A549 (cell line): Measurements from ENCODE around the gene PMFBP1.

Source experiments
- BHLHE40 ChIP-seq: IDR thresholded peaks from 2 replicates; pipeline ENCODE4 v1.6.1; 2012; ENCODE audit warnings: low read depth, low read length, inconsistent platforms
- CHD4 ChIP-seq: fragments of 200-600 bp; sonication (generic); IDR thresholded peaks from 2 replicates; pipeline ENCODE4 v1.6.1; 2016; ENCODE audit warnings: antibody characterized with exemption, mild to moderate bottlenecking, borderline replicate concordance
- GATA3 ChIP-seq: IDR thresholded peaks from 2 replicates; pipeline ENCODE4 v1.6.1; 2012; ENCODE audit warnings: borderline replicate concordance
- POLR2A ChIP-seq: IDR thresholded peaks from 2 replicates; pipeline ENCODE4 v1.6.1; 2012; ENCODE audit warnings: mild to moderate bottlenecking, low read length
- POLR2AphosphoS2 ChIP-seq: conservative IDR thresholded peaks from 2 replicates; pipeline ENCODE4 v1.6.1; 2012; ENCODE audit warnings: low read length, improper control_type of control experiment, inconsistent platforms
- RFX5 ChIP-seq: fragments of 450-650 bp; IDR thresholded peaks from 2 replicates; pipeline ENCODE4 v1.7.1; 2014; ENCODE audit warnings: antibody characterized with exemption, mild to moderate bottlenecking, moderate library complexity
- SMC3 ChIP-seq: fragments of >200 bp; sonication (Bioruptor Twin); formaldehyde crosslinking; IDR thresholded peaks from 3 replicates; pipeline ENCODE4 v1.6.1; 2018; ENCODE audit warnings: inconsistent platforms
- TF ChIP-seq, protein P1 (sequence below): fragments of >200 bp; sonication (Bioruptor Twin); formaldehyde crosslinking; IDR thresholded peaks from 3 replicates; pipeline ENCODE4 v1.5.1; 2016
- TF ChIP-seq, protein P2 (sequence below): fragments of 150-350 bp; IDR thresholded peaks from 2 replicates; pipeline ENCODE4 v1.6.1; 2014; ENCODE audit warnings: low read depth, mild to moderate bottlenecking, low read length

DNA sequence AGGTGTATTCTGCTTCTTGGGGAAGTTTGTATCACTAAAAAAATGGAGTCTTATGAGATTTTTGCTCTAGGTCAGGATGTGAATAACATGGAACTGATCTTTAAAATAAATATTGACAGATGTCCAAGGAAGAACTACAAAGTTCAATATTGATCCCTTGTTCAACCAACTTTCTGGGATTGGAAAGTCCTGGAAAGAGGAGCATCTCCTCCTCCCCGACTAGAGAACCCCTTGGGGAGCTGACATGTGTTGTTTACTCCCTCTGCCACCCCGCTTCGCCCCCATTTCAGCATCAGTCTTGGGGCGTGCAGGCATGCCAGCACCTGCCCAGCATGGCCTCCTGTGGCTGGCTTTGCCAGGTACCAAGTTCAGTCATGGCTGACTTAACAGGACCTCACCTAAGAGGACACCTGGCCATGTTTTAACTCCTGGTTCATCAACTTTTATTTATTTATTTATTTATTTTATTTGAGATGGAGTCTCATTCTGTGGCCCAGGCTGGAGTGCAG is 33.8 kb downstream of the PMFBP1 start:
- TF ChIP-seq, protein P1, sequence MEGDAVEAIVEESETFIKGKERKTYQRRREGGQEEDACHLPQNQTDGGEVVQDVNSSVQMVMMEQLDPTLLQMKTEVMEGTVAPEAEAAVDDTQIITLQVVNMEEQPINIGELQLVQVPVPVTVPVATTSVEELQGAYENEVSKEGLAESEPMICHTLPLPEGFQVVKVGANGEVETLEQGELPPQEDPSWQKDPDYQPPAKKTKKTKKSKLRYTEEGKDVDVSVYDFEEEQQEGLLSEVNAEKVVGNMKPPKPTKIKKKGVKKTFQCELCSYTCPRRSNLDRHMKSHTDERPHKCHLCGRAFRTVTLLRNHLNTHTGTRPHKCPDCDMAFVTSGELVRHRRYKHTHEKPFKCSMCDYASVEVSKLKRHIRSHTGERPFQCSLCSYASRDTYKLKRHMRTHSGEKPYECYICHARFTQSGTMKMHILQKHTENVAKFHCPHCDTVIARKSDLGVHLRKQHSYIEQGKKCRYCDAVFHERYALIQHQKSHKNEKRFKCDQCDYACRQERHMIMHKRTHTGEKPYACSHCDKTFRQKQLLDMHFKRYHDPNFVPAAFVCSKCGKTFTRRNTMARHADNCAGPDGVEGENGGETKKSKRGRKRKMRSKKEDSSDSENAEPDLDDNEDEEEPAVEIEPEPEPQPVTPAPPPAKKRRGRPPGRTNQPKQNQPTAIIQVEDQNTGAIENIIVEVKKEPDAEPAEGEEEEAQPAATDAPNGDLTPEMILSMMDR: no peak
- TF ChIP-seq POLR2A: no peak
- TF ChIP-seq GATA3: no peak
- TF ChIP-seq RFX5: no peak
- no peak for TF ChIP-seq SMC3
- no peak for TF ChIP-seq POLR2AphosphoS2
- no peak for TF ChIP-seq BHLHE40
- TF ChIP-seq CHD4: no peak
- TF ChIP-seq, protein P2, sequence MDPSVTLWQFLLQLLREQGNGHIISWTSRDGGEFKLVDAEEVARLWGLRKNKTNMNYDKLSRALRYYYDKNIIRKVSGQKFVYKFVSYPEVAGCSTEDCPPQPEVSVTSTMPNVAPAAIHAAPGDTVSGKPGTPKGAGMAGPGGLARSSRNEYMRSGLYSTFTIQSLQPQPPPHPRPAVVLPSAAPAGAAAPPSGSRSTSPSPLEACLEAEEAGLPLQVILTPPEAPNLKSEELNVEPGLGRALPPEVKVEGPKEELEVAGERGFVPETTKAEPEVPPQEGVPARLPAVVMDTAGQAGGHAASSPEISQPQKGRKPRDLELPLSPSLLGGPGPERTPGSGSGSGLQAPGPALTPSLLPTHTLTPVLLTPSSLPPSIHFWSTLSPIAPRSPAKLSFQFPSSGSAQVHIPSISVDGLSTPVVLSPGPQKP: no peak
